Activated CD8-positive, alpha-beta memory T cell treated with anti-CD3 and anti-CD28 coated beads for 36 hours (primary cell): ENCODE results near the gene SYT10. TPM values are rescaled to one million over a fixed set of nuclear protein-coding genes. Genes with fewer than 3 reads are reported as not detected.
"Not testable (repeated sequence)": the region's sequence is repeated elsewhere in the genome, so short reads cannot be mapped to it uniquely, and the experiment has no call there.

Source experiments
- CTCF ChIA-PET: fragments of 350-600 bp; sonication (Branson Sonifier 250); formaldehyde crosslinking; loops from one replicate; lab custom pipeline; 2021; ENCODE audit warnings: antibody characterized with exemption; lab: Charles Lee
- POLR2A ChIA-PET: fragments of 350-600 bp; sonication (Branson Sonifier 250); formaldehyde crosslinking; loops from one replicate; lab custom pipeline; 2021; ENCODE audit warnings: antibody characterized with exemption; lab: Charles Lee
- total RNA-seq, 2 experiments: library from RNA; stranded (reverse); gene quantifications; one replicate each; pipeline ENCODE4 v1.2.3, GENCODE V29; 2021

SYT10 gene
- total RNA-seq, 2 experiments from 2014 or later = not detected

GRCh38 chr12:33376153-33376552 is 63.5 kb downstream of the SYT10 start:
- ChIA-PET POLR2A (no interaction called here), CTCF (no interaction called here)

DNA sequence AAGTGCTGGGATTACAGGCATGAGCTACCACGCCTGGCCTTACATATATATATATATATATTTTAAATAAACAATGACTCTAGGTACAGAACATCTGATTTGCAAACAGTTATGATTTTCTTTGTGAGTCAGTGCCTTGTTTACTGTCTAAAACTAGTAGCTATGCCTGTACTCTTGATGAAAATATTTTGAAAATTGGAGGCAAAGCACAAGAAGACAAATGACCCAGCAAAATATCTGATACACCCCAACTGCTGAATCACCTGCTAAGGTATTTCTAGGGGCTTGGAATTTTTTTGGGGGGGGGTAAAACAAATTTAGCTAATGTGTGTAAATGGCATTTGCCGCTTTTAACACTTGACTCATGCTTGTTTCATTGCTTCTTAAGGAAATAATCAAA is 69.3 kb downstream of the SYT10 start:
- ChIA-PET CTCF (no interaction called here), POLR2A (no interaction called here)

GRCh38 chr12:33357181-33357580 is 82.4 kb downstream of the SYT10 start:
- POLR2A ChIA-PET = no interaction called here
- CTCF ChIA-PET = no interaction called here

GRCh38 chr12:33349791-33350190 is 89.8 kb downstream of the SYT10 start:
- POLR2A ChIA-PET = no interaction called here
- CTCF ChIA-PET = no interaction called here

- POLR2A ChIA-PET, CTCF ChIA-PET: not testable (repeated sequence)
Observed at GRCh38 chr12:33331961-33332398, 107.6 kb downstream of the SYT10 start.

DNA sequence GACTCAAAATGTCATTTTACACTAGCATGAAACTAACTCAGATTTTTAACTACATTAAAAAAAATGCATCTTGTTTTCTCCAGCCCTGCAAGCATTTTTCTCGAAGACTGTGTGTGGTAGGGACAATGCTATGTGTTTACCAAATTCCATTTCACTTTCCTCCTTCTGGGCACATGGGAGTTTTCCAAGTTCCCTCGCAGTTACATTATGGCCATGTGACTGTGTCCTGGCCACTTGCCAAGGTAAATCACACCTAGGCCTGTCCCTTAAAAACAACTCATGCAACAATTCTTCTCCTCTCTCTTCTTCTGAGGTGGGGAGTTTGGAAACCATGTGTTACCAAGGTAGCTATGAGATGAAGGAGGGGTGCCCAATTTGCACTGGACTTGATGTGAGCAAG is 108.7 kb downstream of the SYT10 start:
- CTCF ChIA-PET = no interaction called here

More for the DNA sequence above, 108.7 kb downstream of the SYT10 start:
- POLR2A ChIA-PET = no interaction called here
